ENCODE measurements around the gene PLCB2.

PLCB2 gene

DNA sequence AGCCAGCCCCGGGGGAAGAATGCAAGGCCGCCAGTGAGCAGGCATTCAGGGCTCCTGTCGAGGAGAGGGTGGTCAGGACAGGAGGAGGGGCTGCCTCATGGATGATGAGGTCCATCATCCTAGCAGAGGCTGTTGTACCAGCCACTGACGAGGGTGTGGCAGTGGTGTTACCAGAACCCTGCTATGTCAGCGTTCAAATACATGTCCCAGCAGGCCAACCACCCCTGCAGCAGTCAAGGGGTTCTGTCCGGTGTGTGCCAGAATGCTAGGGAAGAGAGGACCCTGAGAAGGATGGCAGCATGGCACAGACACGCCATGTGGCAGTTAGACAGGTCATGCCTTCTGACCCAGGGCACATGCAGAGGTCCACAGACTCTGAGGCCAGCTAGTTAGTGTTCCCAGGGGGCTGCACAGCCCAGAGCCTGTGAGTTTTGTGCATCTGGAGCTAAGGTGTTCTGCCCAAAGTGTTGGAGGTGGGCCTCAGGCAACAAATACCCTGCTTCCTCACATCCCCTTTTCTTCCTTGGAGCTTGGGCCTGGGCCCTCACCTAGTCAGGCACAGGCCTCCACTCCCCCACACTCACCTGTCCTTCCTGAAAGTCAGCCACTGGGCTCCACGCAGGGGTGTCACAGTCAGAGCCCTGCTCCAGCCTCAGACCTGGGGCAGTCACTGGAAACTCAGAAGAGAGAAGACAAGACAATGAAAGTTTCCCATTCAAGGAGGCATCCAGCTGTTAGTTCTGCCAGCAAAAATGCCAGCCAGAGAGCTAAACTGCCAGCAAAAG lies 61.0 kb downstream of the PLCB2 start:
- no peak for DNase-seq

DNA sequence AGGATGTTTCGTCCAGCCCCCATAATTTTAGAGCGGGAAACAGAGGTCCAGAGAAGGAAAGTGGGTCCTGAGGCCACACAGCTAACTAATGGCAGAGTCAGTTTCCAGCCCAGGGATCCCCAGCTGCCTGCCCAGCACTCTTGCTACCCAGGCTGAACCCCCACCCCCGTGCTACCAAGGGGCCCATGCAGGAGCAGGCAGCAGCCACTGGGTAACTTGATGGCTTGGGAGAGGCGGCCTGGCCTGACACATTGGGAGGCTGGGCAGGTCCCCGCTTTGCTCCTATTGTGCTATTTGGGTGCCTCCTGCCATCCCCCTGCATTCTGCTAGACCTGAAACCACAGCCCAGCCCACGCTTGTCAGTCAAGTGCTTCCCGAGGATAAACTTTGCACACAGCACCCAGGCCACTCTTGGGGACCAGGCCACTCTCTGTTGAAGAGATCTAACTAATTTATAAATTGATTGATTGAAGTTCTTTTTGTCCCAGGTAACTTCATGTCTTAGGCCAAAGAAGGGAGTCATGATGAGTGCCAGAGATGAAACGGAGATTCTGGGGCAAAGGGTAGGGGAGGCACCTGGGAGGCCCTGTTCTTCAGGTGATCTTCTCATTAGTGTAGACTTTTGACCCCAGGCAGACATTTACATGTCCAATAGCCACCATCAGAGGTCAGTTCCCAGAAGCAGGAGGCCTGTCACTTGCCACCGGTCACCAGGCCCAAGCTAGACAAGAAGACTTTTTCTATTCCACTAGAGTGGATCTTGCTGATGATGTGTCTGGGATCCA lies 61.9 kb downstream of the PLCB2 start:
- no peak for DNase-seq

- no peak for DNase-seq
Observed at GRCh38 chr15:40244961-40245523, 62.7 kb downstream of the PLCB2 start.

DNA sequence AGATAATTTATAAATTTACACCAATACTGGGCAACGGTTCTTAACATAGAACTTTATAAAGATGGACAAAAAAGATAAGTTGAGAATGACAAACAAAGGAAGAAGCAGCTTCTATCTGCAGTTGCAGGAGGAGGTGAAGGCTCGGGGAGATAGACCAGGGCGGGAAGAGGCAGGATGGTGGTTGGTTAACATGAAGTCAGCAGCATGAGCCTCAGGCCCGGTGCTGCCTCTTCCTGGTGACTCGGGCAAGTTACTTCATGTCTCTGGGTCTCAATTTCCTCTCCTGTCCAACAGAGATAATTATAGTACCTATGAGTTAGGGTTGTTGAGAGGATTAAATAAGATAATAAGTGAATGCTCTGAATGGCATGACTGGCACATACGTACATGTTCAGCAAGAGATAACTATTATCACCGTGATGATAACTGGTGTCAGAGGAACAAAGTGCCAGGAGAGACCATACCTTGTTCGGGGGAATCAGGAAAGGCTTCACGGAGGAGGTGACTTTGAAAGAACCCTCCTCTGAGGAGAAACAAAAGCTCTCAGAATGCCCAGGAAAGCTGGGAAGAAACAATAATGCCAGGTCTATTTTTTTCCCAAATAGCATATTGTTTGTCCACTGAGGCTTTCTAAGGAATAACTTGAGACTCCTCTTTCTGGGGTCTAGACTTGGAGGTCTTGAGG lies 64.5 kb downstream of the PLCB2 start:
- peak; percentile 24 for DNase-seq

GRCh38 chr15:40242601-40243000 lies 65.1 kb downstream of the PLCB2 start:
- DNase-seq = no peak

- no peak for DNase-seq
Observed at GRCh38 chr15:40242213-40242599, 65.5 kb downstream of the PLCB2 start.

- no peak for DNase-seq
Observed at GRCh38 chr15:40241269-40242212, 66.2 kb downstream of the PLCB2 start.

DNA sequence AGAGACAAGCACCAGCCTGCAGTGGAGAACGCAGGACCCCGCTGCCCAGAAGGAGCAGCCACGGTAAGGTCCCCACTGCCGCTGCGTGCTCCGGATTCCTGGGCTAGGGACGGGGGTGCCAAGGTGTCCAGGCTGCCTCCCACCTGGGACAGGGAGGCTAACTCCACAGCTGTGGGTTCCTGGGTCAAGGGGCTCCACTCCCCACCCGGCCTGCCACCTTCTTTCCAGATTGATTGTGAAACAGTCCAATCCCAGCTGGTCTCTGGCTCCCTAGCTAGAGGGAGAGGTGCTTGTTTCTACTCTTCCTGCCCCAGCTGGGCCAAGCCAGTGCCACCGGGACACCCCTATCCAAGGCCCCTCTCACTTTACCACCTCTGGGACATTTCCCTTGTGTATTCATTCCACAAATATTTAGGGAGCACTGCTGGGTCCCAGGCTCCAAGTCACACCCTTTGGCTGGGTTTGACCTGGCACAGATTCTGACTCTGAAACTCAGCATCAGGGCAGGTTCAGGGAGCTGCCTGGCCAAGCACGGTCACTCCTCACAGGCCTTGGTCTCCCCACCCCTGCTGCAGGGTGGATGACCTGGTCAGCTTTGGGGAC lies 67.0 kb downstream of the PLCB2 start:
- no peak for DNase-seq

- DNase-seq = no peak
Observed at GRCh38 chr15:40239693-40240618, 67.8 kb downstream of the PLCB2 start.

DNA sequence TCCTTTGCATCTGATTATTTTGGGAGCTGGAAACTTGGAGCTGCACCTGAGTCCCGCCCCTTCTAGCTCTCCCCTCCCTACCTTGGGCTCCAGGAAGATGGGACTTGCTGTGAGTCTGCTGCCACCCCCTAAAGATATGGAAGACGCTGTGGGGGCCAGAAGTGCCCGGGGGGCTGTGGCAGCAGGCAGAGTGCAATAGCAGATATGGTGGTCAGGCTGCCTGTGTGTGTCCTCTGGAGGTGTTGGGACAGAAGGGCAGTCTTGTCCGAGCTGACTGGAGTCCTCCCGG lies 68.4 kb downstream of the PLCB2 start:
- DNase-seq = no peak

DNA sequence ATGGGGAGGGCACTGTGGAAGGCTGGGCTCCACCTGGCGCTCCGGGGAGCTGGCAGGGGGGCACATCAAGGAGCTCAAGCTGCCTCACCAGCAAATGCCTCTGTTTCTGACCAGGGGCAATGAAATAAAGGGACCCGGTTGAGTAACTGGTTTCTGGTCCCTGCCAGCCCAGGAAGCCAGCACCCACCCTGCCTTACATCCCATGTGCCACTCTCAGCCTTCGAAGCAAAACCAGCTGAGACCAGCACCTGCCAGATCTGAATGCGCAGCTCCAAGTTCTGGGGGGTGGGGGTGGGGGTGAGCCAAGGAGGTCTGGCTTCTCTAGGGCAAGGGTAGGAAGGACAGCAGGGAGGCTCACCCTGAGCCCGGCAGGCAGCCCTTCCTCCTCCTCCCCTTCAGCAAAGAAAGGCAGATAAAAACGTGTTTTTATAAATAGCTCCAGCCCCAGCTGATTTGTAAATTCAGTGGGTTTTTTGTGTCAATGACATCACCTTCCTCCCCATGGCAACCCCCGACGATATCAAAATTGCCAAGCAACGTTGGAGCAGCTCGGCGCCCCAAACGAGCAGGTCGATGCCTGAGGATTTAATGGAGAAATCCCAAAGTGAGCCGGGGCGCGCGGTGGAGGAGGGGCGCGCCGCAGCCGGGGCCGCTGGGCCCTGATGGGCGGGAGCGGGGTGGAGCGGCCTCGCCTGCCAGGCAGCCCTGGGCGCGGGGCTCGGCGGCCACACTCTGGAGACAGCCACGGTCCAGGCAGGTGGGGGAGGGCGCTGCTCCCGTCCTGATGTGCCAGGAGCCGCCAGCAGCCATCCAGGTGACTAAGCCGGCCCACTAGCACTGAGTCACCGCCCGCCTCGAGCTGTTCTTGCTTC lies 69.0 kb downstream of the PLCB2 start, which contains the start of gene PAK6:
Gene PAK6 (plus strand): TSS at position 532 of the 872 bp plus-strand sequence. CDS start 25,723 bp downstream, outside the sequence.
- no peak for DNase-seq
